Measurements from ENCODE around the gene KRT81.
"Not testable (repeated sequence)": the region's sequence is repeated elsewhere in the genome, so short reads cannot be mapped to it uniquely, and the experiment has no call there.

Gene KRT81

DNA sequence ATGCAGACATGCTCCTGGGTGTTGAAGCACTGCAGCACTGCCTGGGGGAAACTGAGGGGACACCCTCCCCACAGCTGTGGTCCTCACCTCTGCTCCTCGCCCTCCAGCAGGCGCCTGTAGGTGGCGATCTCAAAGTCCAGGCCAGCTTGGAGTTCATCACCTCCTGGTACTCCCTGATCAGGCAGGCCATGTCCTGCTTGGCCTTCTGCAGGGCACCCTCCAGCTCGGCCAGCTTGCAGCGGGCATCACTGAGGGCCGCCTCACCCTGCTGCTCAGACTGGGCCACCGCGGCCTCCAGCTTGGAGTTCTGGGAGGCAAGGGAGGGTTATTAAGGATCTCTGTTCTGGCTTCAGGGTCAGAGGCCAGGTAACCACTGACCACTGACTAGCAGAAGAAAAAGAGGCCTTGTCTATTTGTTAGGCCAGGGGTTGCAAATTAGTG is 39.1 kb downstream of the KRT81 start:
- not testable (repeated sequence) for DNase-seq

DNA sequence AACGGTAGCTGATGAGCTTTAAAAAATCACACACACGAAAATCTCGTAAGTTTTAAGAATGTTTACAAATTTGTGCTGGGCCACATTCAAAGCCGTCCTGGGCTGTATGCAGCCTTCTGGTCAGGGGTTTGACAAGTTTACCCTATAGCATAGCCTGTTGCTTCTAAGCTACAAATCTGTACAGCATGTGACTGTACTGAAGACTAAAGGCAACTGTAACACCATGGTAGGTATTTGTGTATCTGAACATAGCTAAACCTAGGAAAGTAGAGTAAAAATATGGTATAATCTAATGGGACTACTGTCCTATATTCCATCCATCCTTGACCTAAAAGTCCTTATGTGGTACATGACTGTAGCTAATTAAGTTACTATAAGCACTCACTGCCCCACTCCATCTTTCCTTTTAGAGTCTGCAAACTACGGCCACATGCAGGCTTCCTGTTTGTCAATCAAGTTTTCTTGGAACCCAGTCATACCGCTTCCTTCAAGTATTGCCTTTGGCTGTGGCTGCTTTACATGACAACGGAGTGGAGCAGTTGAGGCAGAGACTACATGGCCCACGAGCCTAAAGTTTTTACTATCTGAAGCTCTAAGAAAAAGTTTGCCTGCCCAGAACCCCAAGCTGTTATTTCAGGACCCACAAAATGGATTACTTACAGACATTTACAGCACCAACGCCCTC is 39.8 kb downstream of the KRT81 start:
- no peak for DNase-seq

DNA sequence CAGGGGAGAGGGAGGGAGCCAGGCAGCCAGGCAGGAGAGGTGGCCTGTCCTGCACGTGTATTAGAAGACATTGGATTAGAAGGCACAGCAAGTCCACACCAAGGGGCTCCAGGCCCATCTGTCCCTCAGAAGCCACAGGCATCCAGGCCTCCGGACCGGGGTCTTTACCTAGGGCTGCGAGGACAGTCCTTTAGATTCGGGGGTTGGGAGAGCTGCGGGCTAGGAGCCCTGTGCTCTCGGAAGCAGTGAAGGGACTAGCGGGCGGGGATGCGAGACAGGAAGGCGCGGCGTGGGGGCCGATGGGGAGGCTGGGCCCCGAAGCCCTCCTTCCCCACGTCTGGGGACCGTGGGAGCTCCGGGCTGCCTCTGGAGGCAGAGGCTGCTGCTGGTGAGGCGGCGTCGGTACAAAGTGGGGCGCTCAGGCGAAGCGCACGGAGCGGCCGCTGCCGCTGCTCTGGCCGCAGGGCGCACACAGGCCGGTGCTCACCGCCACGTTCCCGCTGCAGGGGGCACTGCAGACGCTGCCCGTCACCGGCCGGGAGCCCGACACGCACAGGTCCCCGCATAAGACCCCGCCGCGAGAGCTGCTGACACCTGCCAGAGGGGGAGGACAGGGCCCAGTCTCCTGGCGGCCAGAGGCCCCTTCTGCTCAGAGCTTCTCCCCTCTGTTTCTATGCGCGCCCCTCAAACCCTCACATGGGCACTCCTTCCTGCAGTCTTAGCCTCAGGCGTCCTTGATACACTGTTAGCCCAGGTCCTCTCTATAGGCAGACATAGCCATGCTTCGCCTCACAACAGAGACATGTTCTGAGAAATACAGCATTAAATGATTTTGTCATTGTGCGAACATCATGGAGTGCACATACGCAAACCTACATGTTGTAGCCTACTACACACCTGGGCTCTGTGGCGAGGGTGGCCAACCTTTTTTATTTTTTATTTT is 41.0 kb downstream of the KRT81 start:
- DNase-seq: no peak

DNA sequence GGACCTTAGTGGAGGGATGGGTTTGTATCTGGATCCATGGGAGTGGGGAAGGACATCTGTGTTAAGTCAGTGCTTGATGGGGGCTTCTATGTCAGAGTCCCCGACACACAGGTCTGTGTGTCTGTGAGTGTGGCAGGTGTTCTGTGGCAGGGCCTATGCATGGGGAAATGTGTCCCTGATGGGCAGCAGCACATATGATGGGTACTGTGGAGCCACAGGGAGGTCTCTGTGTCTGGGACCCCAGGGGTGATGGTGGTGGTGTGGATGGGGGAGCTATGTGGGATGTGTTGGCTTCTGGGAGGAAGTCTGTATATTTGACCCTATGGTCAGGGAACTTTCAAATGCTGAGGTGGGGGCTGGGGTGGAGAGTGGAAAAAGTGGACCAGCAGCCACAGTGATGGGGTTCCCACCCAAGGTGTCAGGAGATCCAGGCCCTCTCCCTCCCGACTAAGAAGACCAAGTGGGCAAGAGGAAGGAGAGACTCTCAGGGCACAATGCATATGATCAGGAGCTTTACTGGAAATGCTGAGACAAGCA is 41.8 kb downstream of the KRT81 start:
- no peak for DNase-seq

DNA sequence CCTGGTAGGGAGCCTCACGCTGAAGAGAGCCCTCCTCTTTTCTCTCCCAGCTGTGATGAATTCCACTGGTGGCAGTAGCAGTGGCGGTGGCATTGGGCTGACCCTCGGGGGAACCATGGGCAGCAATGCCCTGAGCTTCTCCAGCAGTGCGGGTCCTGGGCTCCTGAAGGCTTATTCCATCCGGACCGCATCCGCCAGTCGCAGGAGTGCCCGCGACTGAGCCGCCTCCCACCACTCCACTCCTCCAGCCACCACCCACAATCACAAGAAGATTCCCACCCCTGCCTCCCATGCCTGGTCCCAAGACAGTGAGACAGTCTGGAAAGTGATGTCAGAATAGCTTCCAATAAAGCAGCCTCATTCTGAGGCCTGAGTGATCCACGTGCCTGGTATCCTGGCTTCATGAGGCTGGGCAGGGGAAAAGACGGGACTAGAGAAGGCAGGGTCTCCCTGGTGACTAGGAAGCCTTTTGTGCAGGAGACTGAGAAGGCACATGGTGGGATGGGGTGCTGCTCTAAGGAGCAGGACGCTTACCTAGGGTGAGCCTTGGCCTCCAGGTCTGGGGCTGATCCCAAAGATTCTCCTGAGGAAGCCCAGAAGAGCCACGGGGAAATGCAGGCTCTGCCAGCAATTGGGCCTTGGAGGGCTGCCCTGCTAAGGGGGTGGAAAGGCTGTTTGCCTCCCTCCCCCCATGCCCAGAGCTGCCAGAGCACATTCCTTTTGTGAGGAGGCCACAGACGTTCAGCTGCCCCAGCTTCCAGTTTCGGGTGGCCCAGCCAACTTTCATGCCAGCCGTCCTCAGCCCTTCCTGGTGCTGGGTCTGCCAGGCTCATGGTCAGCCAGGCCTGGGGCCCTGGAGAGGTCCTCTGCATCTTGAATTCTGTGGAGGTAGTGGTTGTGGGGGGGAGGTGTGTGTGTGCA is 42.5 kb downstream of the KRT81 start:
- DNase-seq: no peak

DNA sequence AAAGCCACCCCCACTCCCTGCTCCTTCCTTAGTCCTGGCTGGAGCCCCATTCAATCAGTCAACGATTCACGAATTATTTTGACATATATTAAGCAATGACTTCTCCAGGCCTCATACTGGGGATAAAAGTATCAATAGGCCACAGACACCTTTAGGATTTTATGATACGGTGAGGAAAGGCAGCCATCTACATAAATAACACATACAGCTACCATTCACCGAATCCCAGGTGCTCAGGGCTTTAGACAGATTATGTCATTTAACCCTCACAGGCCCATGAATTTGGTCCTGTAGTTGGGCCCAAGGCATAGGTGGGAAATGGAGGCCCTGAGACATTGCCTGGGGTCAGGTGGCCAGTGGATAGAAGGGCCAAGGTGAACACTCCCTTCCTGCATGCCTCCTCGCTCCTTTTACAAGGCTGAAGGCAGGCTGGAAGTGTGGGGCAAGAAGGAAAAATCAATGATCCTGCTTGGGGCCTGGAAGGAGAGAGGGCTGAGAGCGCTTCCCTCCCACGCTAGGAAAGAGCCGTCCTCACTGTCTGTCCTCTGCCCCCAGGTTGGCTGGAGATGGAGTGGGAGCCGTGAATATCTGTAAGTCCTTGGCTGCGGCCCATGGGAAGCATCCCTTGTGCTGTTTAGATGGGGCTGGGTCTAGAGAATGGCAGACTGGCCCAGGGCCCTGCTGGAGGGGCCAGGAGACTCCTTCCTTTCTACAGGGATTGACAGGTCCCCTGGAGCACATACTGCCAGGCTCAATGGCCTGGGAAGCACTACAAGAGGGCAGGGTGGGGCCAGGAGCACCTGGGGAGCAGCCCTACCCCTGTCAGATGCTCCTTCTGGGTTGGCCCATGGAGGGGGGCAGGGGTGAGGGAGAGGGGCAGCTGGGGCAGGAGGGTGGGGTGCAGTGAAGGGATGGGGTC is 43.5 kb downstream of the KRT81 start:
- no peak for DNase-seq

DNA sequence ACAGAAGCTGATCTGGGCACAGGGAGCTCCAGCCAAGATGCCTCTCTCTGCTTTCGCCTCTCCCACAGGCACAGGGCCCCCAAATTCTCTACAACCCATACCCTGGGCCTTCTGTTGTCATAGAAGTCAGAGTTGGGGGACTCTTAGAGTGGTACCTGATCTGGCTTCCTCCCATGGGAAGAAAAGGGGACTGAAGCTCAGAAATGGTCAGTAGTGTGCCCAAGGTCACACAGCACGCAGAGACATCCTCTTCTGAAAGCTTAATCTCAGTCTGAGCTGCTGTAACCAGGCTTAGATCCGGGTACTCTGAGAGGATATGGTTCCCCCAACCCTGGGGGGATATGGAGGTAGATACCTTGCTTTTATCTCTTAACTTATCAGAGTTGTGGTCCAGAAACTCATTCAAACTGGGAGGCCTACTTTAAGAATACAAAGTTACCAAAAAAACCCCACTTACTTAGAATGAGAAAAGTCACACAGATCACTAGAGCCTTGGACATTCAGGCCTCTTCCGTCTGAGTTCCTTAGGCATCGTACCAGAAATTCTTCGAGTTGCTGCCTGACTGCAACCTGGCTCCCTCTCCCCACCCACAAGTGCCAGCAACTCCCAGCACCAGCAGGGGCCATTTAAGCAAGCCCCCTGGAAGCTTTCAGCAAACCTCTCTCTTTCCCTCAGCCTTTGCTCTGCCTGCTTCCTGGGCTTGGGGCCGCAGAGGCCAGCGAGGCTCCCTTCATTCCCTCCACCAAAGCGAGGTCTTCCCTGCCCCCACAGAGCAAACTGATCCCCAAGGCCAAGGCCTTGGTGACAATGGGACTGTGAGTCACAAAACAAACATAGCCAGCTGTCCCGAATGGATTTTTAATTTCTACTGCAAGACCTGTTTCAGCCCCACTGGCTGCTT is 44.4 kb downstream of the KRT81 start:
- DNase-seq: no peak

DNA sequence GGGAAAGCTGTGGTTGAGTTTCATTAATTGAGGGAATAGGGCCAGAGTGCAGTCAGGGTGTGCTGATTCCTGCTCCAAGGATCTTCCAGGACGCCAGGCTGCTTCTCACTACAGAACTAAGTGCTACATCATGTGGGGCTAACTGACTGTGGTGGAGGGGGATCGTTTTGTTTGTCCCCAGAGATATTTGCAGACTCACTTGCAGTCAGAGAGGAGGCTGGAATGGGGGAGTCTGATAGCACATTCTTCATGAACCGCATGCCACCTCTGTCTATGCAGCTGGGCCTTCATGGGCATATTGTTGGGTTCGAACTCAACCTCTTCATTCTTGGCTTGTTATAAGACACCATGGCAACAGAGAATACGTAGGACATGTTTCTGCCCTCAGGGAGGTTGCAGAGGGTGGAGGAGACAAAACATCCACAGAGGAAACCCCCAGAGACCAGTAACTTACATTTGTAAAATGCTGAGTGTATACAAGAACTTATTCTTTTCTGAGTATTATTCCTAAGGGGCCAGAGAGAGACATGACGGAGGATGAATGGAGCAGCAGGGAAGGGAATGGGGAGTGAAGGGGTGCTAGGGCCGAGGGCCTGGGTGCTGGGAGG is 45.3 kb downstream of the KRT81 start:
- no peak for DNase-seq

DNA sequence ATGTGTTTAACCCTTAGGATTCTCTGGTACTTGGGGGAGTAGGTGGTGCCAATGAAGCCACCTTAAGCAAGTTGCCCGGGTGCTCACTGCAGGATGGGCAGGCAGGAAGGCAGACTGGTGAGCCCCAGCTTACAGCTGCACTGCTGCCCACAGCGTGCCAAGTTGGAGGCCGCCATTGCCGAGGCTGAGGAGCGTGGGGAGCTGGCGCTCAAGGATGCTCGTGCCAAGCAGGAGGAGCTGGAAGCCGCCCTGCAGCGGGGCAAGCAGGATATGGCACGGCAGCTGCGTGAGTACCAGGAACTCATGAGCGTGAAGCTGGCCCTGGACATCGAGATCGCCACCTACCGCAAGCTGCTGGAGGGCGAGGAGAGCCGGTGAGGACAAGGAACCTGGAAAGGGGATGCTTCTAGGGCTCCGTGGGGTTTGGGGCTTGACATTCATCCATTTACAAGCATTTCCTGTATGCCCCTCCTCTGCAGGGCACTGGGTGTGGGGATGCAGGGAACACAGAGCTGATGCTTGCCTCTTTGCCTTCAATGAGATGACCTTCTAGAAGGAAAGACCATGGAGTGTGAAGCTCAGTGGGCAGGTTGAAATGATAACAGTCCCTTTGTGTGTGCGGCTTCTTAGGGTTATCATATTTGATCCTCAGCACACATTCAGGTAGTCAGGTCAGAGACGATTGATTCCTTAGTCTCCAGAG is 45.9 kb downstream of the KRT81 start:
- DNase-seq: no peak

DNA sequence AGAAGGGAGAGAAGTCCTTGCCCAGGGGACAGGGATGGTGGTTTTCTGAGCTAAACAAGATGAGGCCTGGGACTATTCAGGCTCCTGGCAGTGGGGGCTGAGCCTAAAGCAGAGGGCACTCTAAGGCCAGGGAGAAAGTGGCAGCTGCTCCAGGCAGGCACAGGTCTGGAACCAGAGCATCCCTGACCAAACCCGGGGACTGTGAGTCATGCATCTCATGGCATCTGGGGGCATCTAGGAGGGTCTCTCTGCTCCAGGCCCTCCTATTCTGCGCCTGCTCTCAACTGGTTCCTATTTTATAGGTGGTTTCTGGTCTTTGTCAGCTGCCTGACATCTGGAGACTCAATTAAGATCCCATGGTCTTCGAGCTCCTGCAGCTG is 46.7 kb downstream of the KRT81 start:
- no peak for DNase-seq

DNA sequence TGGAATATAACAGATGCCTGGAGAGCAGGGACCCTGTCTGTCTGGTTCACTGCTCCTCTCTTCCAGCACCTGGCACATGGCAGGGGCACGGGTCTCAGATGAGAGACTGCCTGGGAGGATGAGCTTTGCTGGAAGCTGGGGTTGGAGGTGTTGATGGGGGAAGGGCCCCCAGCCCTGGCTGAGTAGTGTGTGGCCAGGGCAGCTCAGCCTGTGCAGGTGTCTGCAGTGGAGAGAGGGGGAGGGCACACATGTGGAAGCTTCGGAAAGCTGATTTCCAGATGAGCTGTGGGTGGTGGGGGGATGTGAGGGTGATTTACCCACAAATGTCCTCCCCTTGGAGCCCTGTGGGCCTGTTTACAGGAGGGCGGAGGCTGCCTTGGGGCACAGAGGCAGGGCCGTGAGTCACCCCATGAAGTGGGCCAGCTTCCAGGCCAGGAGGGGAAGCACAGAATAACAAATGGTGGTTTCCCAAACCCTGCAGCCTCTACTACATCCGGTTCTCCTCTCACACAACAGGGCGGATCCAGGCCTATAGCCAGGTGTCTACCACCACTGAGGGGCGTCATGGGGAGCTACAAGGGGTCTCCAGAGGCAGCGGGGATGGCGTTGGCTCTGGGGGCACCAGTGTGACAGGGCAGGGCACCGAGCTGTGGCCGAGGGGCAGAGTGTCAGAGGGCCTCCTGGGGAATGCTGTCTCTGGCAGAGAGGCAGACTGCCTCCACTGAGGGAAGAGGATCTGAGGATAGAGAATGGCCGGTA is 47.3 kb downstream of the KRT81 start:
- DNase-seq: peak; percentile 50 to 60

DNA sequence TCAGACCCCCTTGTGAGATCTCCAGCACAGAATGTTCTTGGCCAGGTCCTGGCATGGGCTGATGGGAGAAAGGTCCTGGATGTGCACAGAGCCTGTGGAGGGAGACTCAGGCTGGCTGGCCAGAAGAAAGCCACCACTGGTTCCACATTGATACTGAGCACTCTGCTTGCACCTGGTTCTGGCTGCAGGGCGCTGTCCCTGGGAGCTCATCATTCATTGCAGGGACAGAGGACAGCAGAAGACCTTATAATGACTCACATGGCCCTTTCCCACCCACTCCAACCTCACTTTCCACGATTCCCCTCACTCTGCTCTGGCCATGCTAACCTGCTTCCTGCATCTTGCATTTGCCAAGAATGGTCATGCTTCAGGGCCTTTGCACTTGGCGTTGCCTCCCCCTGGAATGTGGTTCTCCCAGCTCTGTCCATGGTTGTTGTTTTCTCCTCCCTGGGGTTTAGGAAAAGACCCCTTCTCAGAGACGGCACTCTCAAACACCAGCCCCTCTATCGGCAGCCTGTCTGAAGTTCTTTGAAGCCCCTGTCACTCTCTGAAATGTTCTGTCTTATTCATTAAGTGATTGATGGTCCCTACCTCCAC is 48.0 kb downstream of the KRT81 start:
- DNase-seq: no peak

DNA sequence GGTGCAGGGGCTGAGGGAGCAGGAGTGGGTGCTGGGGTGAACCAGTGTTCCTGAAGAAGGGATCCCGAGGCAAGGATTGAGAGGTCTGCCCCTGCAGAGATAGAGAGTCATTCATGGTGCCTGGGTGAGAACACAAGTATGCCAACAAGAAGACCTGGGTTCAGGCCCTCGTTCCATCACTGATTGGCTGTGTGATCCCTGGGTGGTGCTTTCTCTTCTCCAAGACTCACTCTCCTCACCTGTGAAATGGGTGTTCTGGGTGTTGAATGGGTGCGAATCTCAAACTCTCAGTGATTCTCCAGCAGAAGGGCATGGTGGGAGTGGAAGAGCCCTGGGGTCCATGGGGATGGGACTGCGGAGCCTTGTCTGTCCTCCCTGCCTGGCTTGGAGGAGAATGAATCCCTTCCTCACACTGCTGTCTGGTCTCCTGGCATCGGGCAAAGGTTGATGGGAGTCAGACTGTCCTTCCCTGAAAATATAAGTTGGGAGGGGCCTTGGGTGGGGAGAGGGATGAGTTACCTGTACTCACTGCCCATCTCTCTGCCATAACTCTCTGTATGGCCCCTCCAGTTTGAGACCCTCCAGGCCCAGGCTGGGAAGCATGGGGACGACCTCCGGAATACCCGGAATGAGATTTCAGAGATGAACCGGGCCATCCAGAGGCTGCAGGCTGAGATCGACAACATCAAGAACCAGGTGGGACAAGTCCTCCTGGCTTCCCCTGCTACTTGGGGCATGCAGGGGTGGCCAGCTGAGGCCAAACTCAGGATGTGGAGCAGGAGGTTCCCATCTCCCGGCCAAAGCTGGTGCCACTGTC is 48.7 kb downstream of the KRT81 start:
- no peak for DNase-seq

DNA sequence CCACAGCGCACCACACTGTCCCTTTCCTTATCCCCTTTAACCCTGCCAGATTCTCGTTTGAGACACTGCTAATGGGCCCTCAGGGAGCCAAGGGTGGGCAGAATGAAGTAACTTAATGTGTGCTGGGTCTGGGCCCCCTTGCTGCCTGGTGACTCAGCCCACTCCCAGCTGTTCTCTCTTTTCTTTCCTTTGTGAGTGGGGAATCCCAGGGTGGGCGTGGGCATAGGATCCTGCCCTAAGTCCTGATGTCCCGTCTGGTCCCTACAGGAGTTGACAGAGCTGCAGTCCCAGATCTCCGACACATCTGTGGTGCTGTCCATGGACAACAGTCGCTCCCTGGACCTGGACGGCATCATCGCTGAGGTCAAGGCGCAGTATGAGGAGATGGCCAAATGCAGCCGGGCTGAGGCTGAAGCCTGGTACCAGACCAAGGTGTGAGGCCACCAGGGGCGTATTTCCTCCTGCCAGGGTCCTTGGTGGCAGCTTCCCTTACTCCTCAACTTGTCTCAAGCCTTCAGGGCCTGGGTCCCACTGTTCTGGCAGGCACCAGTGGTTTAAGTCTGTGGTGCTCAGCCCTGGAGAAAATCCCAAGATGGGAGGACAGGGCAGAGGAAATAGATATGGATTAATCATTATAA is 50.0 kb downstream of the KRT81 start:
- DNase-seq: no peak

DNA sequence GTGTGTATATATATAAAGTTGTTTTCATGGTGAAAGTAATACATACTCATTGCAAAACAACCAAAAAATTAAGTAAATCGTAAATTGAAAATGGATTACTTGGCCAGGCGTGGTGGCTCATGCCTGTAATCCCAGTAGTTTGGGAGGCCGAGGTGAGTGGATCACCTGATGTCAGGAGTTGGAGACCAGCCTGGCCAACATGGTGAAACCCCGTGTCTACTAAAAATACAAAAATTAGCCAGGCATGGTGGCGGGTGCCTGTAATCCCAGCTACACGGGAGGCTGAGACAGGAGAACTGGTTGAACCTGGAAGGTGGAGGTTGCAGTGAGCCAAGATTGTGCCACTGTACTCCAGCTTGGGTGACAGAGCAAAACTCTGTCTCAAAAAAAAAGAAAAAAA is 51.1 kb downstream of the KRT81 start:
- DNase-seq: not testable (repeated sequence)

DNA sequence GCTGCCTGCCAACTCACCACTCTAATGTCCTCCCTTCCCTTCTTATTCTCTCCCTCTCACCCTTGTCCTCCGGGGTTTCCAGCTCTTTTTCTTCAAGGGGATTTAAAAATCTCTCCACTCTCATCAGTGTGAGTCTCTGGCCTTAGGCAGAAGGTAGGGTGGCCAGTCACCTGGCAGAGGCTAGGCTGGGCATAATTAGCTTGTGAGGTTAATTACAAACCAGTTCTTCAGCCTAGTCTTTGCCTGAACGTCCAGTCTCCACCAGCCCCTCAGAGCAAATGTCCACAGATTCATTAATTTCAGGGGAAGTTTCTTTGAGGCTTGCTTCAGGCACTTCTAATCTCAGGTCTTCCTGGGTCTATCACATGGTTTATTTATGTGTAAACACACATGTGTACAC is 51.6 kb downstream of the KRT81 start:
- DNase-seq: no peak

Data from stimulated activated CD4-positive, alpha-beta T cell treated with anti-CD3 and anti-CD28 coated beads, Interleukin-2, amount 100 ng/mL, for 48 hours (primary cell).